Activated effector memory CD4-positive, alpha-beta T cell treated with Interleukin-2 at 50 U/mL for 16 hours (primary cell): ENCODE results near the gene FAM167B.
A peak's percentile ranks its signal among the peaks of the same experiment; 100 is the strongest.
"Not testable (repeated sequence)": the region's sequence is repeated elsewhere in the genome, so short reads cannot be mapped to it uniquely, and the experiment has no call there.

Source experiments
- DNase-seq: peaks from one replicate; pipeline ENCODE4 v3.0.0-alpha.2; 2020

The FAM167B gene

GRCh38 chr1:32224285-32224684 is 22.7 kb upstream of the FAM167B start:
- DNase-seq, result no peak

GRCh38 chr1:32228771-32229170 is 18.3 kb upstream of the FAM167B start:
- no peak for DNase-seq

GRCh38 chr1:32231843-32232432 is 15.1 kb upstream of the FAM167B start:
- DNase-seq, result no peak

GRCh38 chr1:32232558-32233304 is 14.3 kb upstream of the FAM167B start:
- no peak for DNase-seq

GRCh38 chr1:32234792-32235191 is 12.2 kb upstream of the FAM167B start:
- DNase-seq, result no peak

- DNase-seq, result no peak
Observed at GRCh38 chr1:32239337-32239736, 7.7 kb upstream of the FAM167B start.

- no peak for DNase-seq
Observed at GRCh38 chr1:32239790-32240139, 7.3 kb upstream of the FAM167B start.

GRCh38 chr1:32240140-32240951 is 6.7 kb upstream of the FAM167B start:
- DNase-seq, result peak; percentile 48

- peak; percentile 32 for DNase-seq
Observed at GRCh38 chr1:32241001-32241763, 5.8 kb upstream of the FAM167B start.

- no peak for DNase-seq
Observed at GRCh38 chr1:32242341-32242851, 4.6 kb upstream of the FAM167B start.

- DNase-seq, result no peak
Observed at GRCh38 chr1:32247452-32247851, 430 bp downstream of the FAM167B start.

GRCh38 chr1:32247983-32248889 is 1.2 kb downstream of the FAM167B start:
- DNase-seq, result peak; percentile 61

GRCh38 chr1:32249831-32250525 is 3.0 kb downstream of the FAM167B start:
- DNase-seq, result peak; percentile 78

- DNase-seq, result peak; percentile 61
Observed at GRCh38 chr1:32250893-32251716, 4.1 kb downstream of the FAM167B start, which contains the start of gene LCK. Gene LCK, plus strand, starts transcription at chr1:32251265. Its CDS starts 23,065 bp downstream, at chr1:32274330.

- DNase-seq, result no peak
Observed at GRCh38 chr1:32255072-32256071, 8.3 kb downstream of the FAM167B start.

GRCh38 chr1:32256473-32257226 is 9.6 kb downstream of the FAM167B start:
- DNase-seq, result no peak

GRCh38 chr1:32257227-32257508 is 10.1 kb downstream of the FAM167B start:
- no peak for DNase-seq

- DNase-seq, result not testable (repeated sequence)
Observed at GRCh38 chr1:32263236-32263593, 16.2 kb downstream of the FAM167B start.
